Measurements from ENCODE around the gene FYCO1. TPM values are rescaled to one million over a fixed set of nuclear protein-coding genes. Genes with fewer than 3 reads are reported as not detected.

FYCO1 gene
- total and polyA plus RNA-seq, 10 of the 15 experiments (the other 5 are each of a cell fraction or from before 2014, with no cell fraction given): 1.5 to 8.4 (median 6.5) TPM

GRCh38 chr3:45990181-45990580 lies 5.4 kb downstream of the FYCO1 start:
- Histone ChIP-seq H4K20me1 (ENCODE audit: control insufficient read depth, insufficient read depth) (no peaks in the 10 kb centered on the region; the same call in 1 of the 2 replicates), H3K4me2 (ENCODE audit: control insufficient read depth, insufficient read depth) (no peak overlapping the region), H3K79me2 (ENCODE audit: control insufficient read depth, insufficient read depth, low read length) (peaks cover 11% of the 10 kb centered on the region), H3K9ac (ENCODE audit: control insufficient read depth, insufficient read depth, low read length) (no peak overlapping the region), H3K9me3 (replicated peaks; ENCODE audit: control insufficient read depth, insufficient read depth, low read length) (no peaks in the 10 kb centered on the region), H2AFZ (ENCODE audit: control insufficient read depth, low read depth, low read length) (no peak overlapping the region), H3K27ac (ENCODE audit: control insufficient read depth, insufficient read depth) (no peak overlapping the region), H3K4me3 (no peak overlapping the region), H3K4me1 (ENCODE audit: control insufficient read depth, insufficient read depth, low read length) (peaks cover 27% of the 10 kb centered on the region), H3K36me3 (ENCODE audit: control insufficient read depth in 2 of 2, insufficient read depth in 2 of 2, low read length in 1 of 2) (no peaks in the 10 kb centered on the region), H3K27me3 (replicated peaks in 1 of 2; ENCODE audit: control insufficient read depth in 2 of 2, insufficient read depth in 2 of 2, low read length in 1 of 2) (no peaks in the 10 kb centered on the region)
- WGBS (ENCODE audit: insufficient coverage, insufficient replicate concordance, low lambda C conversion rate, missing lambda C conversion rate): 86% methylated on average over 3 of the region's 3 CpGs
- FAIRE-seq (no peak), ATAC-seq (no peak), DNase-seq (ENCODE audit: low read depth, low spot score) (no peak)
- RAD21 ChIA-PET (ENCODE audit: unreplicated experiment): no interaction called here
- intact Hi-C loops (cut with micrococcal nuclease; ENCODE audit: unreplicated experiment): no loop called here
- SMC1A ChIA-PET (ENCODE audit: uncharacterized antibody, unreplicated experiment): interaction anchor here (1.3 to 1.8 kb wide), 2 partner anchors 17 to 51 kb away, joined by 4 to 5 read pairs; no protein-coding TSS in a partner anchor
- in situ Hi-C loops (cut with MboI): no loop called here
- CTCF ChIA-PET: interaction anchor here (1.3 kb wide), 1 partner anchor 331 kb away, joined by 3 read pairs; no protein-coding TSS in a partner anchor
- POLR2A ChIA-PET: no interaction called here
- TF ChIP-seq ESRRA (IDR thresholded peaks at IDR 0.05; ENCODE audit: low read length): no peak
- no peak for TF ChIP-seq IKZF1 (conservative IDR thresholded peaks at IDR 0.05)
- no peak for TF ChIP-seq MYB (IDR thresholded peaks at IDR 0.05; ENCODE audit: borderline replicate concordance, low read depth, low read length)
- TF ChIP-seq, protein P1, sequence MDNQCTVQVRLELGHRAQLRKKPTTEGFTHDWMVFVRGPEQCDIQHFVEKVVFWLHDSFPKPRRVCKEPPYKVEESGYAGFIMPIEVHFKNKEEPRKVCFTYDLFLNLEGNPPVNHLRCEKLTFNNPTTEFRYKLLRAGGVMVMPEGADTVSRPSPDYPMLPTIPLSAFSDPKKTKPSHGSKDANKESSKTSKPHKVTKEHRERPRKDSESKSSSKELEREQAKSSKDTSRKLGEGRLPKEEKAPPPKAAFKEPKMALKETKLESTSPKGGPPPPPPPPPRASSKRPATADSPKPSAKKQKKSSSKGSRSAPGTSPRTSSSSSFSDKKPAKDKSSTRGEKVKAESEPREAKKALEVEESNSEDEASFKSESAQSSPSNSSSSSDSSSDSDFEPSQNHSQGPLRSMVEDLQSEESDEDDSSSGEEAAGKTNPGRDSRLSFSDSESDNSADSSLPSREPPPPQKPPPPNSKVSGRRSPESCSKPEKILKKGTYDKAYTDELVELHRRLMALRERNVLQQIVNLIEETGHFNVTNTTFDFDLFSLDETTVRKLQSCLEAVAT (IDR thresholded peaks at IDR 0.05): no peak
- no peak for TF ChIP-seq FOXM1 (IDR thresholded peaks at IDR 0.05; ENCODE audit: low read depth, low read length)
- no peak for TF ChIP-seq ZBED1 (IDR thresholded peaks at IDR 0.05; ENCODE audit: borderline replicate concordance)
- TF ChIP-seq, protein P2, sequence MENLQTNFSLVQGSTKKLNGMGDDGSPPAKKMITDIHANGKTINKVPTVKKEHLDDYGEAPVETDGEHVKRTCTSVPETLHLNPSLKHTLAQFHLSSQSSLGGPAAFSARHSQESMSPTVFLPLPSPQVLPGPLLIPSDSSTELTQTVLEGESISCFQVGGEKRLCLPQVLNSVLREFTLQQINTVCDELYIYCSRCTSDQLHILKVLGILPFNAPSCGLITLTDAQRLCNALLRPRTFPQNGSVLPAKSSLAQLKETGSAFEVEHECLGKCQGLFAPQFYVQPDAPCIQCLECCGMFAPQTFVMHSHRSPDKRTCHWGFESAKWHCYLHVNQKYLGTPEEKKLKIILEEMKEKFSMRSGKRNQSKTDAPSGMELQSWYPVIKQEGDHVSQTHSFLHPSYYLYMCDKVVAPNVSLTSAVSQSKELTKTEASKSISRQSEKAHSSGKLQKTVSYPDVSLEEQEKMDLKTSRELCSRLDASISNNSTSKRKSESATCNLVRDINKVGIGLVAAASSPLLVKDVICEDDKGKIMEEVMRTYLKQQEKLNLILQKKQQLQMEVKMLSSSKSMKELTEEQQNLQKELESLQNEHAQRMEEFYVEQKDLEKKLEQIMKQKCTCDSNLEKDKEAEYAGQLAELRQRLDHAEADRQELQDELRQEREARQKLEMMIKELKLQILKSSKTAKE (IDR thresholded peaks at IDR 0.05; ENCODE audit: low read depth, poor library complexity, severe bottlenecking): no peak
- TF ChIP-seq ZNF274 (IDR thresholded peaks at IDR 0.05; ENCODE audit: insufficient read depth, insufficient read length): no peak
- TF ChIP-seq SUZ12 (IDR thresholded peaks at IDR 0.05; ENCODE audit: unreplicated experiment): no peak
- no peak for TF ChIP-seq JUND (IDR thresholded peaks at IDR 0.05; ENCODE audit: low read depth, low read length)
- no peak for TF ChIP-seq EZH2 (IDR thresholded peaks at IDR 0.05; ENCODE audit: borderline replicate concordance, control insufficient read depth, low read depth, low read length)
- no TSS peak for BruUV-seq (replicated peaks)

All from GM12878 (cell line).